Endodermal cell (in vitro differentiated cells): ENCODE results near the gene GNB1L. TPM values are rescaled to one million over a fixed set of nuclear protein-coding genes. Genes with fewer than 3 reads are reported as not detected.

ENCODE experiments used
- DNase-seq: peaks from one replicate; pipeline ENCODE4 v3.0.0-alpha.2; 2017
- H3K27ac ChIP-seq: 2 replicates; pipeline ENCODE4 v1.5.1; 2013; ENCODE audit warnings: mild to moderate bottlenecking, low read depth, low read length, moderate library complexity
- H3K27me3 ChIP-seq: 2 replicates; pipeline ENCODE4 v1.6.1; 2013; ENCODE audit warnings: mild to moderate bottlenecking, low read length, moderate library complexity; ENCODE audit not compliant: insufficient read depth, control insufficient read depth, poor library complexity, severe bottlenecking
- H3K36me3 ChIP-seq: 2 replicates; pipeline ENCODE4 v1.7.0; 2013; ENCODE audit warnings: mild to moderate bottlenecking, low read length, moderate library complexity; ENCODE audit not compliant: control insufficient read depth, insufficient read depth
- H3K4me1 ChIP-seq: one replicate; pipeline ENCODE4 v1.7.0; 2013; ENCODE audit warnings: low read length; ENCODE audit not compliant: control insufficient read depth, insufficient read depth
- H3K4me3 ChIP-seq: 2 replicates; pipeline ENCODE4 v1.5.1; 2013; ENCODE audit warnings: mild to moderate bottlenecking, low read length, moderate library complexity
- H3K9ac ChIP-seq: 2 replicates; pipeline ENCODE4 v1.6.1; 2013; ENCODE audit warnings: mild to moderate bottlenecking, low read length, moderate library complexity; ENCODE audit not compliant: poor library complexity, severe bottlenecking; ENCODE audit errors: extremely low read depth
- H3K9me3 ChIP-seq: 2 replicates; pipeline ENCODE4 v1.6.1; 2013; ENCODE audit warnings: mild to moderate bottlenecking, low read length, moderate library complexity; ENCODE audit not compliant: control insufficient read depth
- H3K27ac Mint-ChIP-seq: 2 replicates; pipeline ENCODE4 v1.8.0; 2020; ENCODE audit warnings: mixed read lengths
- H3K27me3 Mint-ChIP-seq: 2 replicates; pipeline ENCODE4 v1.8.0; 2021; ENCODE audit warnings: mild to moderate bottlenecking, mixed read lengths; ENCODE audit not compliant: insufficient read depth
- H3K36me3 Mint-ChIP-seq: 2 replicates; pipeline ENCODE4 v1.8.0; 2020; ENCODE audit warnings: low read depth, mixed read lengths
- H3K4me1 Mint-ChIP-seq: 2 replicates; pipeline ENCODE4 v1.8.0; 2020; ENCODE audit warnings: mixed read lengths
- H3K4me3 Mint-ChIP-seq: 2 replicates; pipeline ENCODE4 v1.8.0; 2020; ENCODE audit warnings: mild to moderate bottlenecking, moderate library complexity, mixed read lengths
- H3K9me3 Mint-ChIP-seq: 2 replicates; pipeline ENCODE4 v1.8.0; 2020; ENCODE audit warnings: mild to moderate bottlenecking, mixed read lengths
- CTCF ChIP-seq: fragments of 200-600 bp; sonication (generic); conservative IDR thresholded peaks from 2 replicates; pipeline ENCODE4 v1.5.0; 2021; ENCODE audit warnings: antibody characterized with exemption, mild to moderate bottlenecking
- WGBS, 2 experiments: methylation state at CpG; one replicate each; pipeline versions ENCODE4 v1.1.5 to v1.1.7; 2013; ENCODE audit warnings: missing lambda C conversion rate in 2 of 2, mixed read lengths in 1 of 2; ENCODE audit not compliant: insufficient coverage in 1 of 2, insufficient read length in 1 of 2; 5-methylcytosine and 5-hydroxymethylcytosine counted together
- total RNA-seq, 2 donors: library from RNA; stranded (reverse); fragmentation: NEBNext Ultra II Directional in 1 of 2; extraction: Animal tissue kit (Norgen Biotek cat#: 25700) in 1 of 2; gene quantifications; 2 replicates in 1 of 2; 3 replicates in 1 of 2; pipeline ENCODE4 v1.2.1, GENCODE V29; 2021

GNB1L gene
- total RNA-seq, 2 donors from 2014 or later: 9.5 to 12.2 TPM

GRCh38 chr22:19750507-19751490 lies 103.9 kb downstream of the GNB1L start:
- TF ChIP-seq CTCF: no peak
- H3K9me3 Mint-ChIP-seq: no peaks in the 10 kb centered on the region

DNA sequence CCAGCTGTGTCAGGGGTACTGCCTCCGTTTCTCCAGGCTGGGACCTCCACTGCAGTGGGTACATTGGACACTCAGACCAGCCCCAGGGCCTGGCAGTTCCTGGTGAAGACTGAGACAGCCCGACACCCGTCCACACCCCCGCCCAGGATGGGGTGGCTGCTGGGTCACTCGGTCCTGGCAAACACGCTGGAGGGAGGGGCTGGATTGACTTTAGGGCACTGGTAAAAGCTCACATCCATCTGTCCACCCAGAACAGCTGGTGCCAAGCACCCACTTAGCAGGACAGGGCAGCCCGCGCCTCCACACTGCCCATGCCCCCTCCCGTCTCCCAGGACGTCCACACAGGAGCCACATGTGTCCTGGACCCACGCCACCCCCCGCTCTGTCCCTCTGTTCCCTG lies 104.8 kb downstream of the GNB1L start:
- no peaks in the 10 kb centered on the region for H3K36me3 ChIP-seq
- peaks cover 6% of the 10 kb centered on the region for H3K4me1 Mint-ChIP-seq
- no peak overlapping the region for H3K4me3 Mint-ChIP-seq
- H3K4me3 ChIP-seq: no peak overlapping the region
- 96 to 100% methylated on average over 6 to 12 of the region's 12 CpGs for WGBS, 2 experiments
- DNase-seq: no peak
- peaks cover 25% of the 10 kb centered on the region for H3K27me3 Mint-ChIP-seq
- peaks cover 13% of the 10 kb centered on the region for H3K4me1 ChIP-seq
- no peak for TF ChIP-seq CTCF
- peaks cover 34% of the 10 kb centered on the region for H3K27me3 ChIP-seq
- no peak overlapping the region for H3K27ac ChIP-seq
- no peaks in the 10 kb centered on the region for H3K9me3 ChIP-seq
- no peaks in the 10 kb centered on the region for H3K36me3 Mint-ChIP-seq
- H3K27ac Mint-ChIP-seq: no peak overlapping the region
- no peak overlapping the region for H3K9ac ChIP-seq
- H3K9me3 Mint-ChIP-seq: no peaks in the 10 kb centered on the region

More at GRCh38 chr22:19750507-19751490, 103.9 kb downstream of the GNB1L start:
- Mint-ChIP-seq H3K4me1 (peaks cover 8% of the 10 kb centered on the region), H3K27ac (peak overlapping the region; percentile 48), H3K27me3 (peaks cover 34% of the 10 kb centered on the region), H3K4me3 (peak overlapping the region; percentile 19), H3K36me3 (no peaks in the 10 kb centered on the region)
- 65 to 70% methylated on average over 8 to 26 of the region's 27 CpGs for WGBS, 2 experiments
- H3K4me3 ChIP-seq: no peak overlapping the region
- no peak overlapping the region for H3K9ac ChIP-seq
- H3K27ac ChIP-seq: no peak overlapping the region
- H3K27me3 ChIP-seq: peaks cover 43% of the 10 kb centered on the region
- no peaks in the 10 kb centered on the region for H3K9me3 ChIP-seq
- DNase-seq: no peak
- no peaks in the 10 kb centered on the region for H3K36me3 ChIP-seq
- H3K4me1 ChIP-seq: peaks cover 13% of the 10 kb centered on the region

GRCh38 chr22:19748991-19749664 lies 105.5 kb downstream of the GNB1L start:
- no peaks in the 10 kb centered on the region for H3K36me3 ChIP-seq
- H3K27ac ChIP-seq: no peak overlapping the region
- peaks cover 17% of the 10 kb centered on the region for H3K27me3 Mint-ChIP-seq
- no peaks in the 10 kb centered on the region for H3K9me3 Mint-ChIP-seq
- H3K4me3 Mint-ChIP-seq: no peak overlapping the region
- WGBS, 2 experiments: 88 to 90% methylated on average over 14 to 15 of the region's 15 CpGs
- no peak overlapping the region for H3K4me3 ChIP-seq
- TF ChIP-seq CTCF: no peak
- no peak overlapping the region for H3K9ac ChIP-seq
- no peaks in the 10 kb centered on the region for H3K36me3 Mint-ChIP-seq
- no peak for DNase-seq
- H3K4me1 Mint-ChIP-seq: peaks cover 6% of the 10 kb centered on the region
- H3K9me3 ChIP-seq: no peaks in the 10 kb centered on the region
- H3K27me3 ChIP-seq: peaks cover 26% of the 10 kb centered on the region
- H3K4me1 ChIP-seq: peaks cover 13% of the 10 kb centered on the region
- H3K27ac Mint-ChIP-seq: no peak overlapping the region
